GM19035 (cell line): ENCODE measurements around the gene CDPF1.

ENCODE experiments used
- ATAC-seq: cut with Tn5 transposase; IDR thresholded peaks from one replicate; pipeline ENCODE4 v1.9.1; 2021; ENCODE audit not compliant: unreplicated experiment

The CDPF1 gene

GRCh38 chr22:46259374-46259773 lies 9.3 kb upstream of the CDPF1 start:
- no peak for ATAC-seq

- ATAC-seq: no peak
These were observed 6.4 kb upstream of the CDPF1 start for GRCh38 chr22:46256358-46256958.

DNA sequence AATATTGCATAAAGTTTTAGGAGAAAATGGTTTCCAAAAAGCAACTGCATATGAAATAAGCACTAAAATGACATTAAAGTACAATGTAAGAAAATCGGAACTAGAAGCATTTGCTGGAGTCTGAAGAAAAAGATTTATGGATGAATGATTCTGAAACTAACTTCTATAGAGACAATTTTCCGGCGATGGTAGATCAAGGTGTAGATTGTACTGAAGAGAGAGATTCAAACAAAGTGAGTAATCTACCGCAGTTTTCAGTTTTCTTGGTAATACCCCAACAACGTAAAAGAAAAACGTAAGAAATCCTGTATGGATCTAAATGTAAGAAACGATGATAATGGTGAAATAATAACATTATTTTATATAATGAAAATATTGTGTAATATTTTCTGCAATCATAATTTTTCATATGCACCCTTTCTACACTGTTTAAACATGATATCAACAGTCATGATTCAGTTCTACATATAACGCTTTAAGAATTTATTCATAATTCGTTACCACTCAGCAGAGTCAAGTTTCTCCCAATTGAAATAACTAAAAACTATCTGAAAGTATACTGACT lies 1.8 kb upstream of the CDPF1 start:
- no peak for ATAC-seq

- no peak for ATAC-seq
These were observed 1.2 kb upstream of the CDPF1 start for GRCh38 chr22:46251266-46251665.

DNA sequence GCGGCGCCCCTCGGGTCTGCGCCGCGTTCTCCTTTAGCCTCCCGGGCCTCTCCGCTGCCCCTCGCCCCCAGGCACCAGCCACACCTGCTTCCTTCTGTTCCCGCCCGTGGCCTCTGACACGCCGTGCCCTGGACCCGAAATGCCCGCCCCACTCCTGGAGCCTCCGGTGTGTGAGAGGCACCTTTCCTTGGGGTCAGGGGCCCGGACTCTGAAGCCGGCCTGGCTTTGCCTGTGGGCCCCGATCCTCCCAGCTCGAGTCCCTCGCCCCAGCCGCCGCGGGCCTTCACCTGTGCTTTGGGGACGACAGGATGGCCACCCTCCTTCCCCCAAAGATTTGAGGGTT lies 661 bp upstream of the CDPF1 start:
- peak; percentile 26 for ATAC-seq

- ATAC-seq: no peak
These were observed 2.6 kb downstream of the CDPF1 start for GRCh38 chr22:46247443-46247975.

GRCh38 chr22:46246178-46246577 lies 3.9 kb downstream of the CDPF1 start:
- no peak for ATAC-seq

- no peak for ATAC-seq
These were observed 4.6 kb downstream of the CDPF1 start for GRCh38 chr22:46245511-46245910.

GRCh38 chr22:46244771-46245170 lies 5.3 kb downstream of the CDPF1 start:
- no peak for ATAC-seq

DNA sequence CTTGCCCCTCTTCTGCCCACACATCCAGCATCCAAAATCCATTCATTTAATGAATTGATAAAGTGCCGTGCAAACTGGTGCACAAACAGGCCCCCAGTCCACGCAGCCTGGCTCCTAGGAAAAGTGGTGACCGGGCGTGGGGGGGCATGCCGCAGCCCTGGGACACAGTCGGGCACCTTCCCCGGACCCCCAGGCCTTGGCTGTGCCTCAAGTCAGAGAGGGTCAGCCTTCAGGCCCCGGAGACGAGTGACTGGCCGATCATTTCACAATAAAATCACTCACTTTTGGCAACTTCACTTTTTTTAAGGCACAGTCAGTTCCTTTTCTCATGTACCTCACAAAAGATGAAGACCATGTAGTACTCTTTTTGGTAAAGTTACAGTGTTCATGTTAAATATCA lies 8.0 kb downstream of the CDPF1 start:
- no peak for ATAC-seq

GRCh38 chr22:46241396-46242007 lies 8.6 kb downstream of the CDPF1 start:
- ATAC-seq: no peak

DNA sequence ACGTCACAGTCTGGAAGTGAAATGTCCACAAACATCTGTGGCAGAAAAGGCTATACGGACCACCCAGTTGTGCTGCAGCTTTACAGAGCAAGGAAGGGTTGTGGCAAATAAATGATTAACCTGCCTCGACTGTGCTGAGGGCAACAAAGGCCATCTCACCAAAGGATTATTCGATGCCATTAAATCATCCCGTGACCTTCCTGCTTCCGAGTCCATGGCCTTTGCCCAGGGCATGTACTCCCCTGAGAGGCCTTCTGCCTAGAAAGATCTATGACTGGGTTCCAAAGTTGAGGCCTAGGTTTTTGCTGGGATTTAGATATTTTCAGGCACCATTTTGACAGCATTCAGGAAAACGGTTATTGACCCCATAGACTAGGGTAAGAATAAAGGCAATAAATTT lies 9.2 kb downstream of the CDPF1 start:
- no peak for ATAC-seq

- ATAC-seq: no peak
These were observed 9.6 kb downstream of the CDPF1 start for GRCh38 chr22:46240506-46240905.

DNA sequence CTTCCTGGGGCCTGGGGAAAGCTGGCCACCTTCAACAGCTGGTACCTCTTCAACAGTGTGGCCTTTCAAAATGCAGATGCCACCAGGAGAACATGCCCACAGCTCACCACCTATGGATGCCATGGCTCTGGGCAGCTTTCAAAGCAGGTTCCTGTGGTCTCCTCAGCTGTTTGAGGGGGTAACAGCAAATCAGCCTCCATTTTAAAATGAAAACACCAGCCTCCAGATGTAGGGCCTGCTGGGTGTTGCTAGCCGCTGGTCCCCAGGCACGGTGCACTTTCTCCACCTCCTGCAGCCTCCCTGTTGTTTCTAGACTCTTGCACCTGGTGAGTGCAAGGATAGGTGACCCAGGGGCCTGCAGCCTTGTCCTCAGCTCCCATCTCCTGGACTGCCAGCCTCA lies 10.0 kb downstream of the CDPF1 start:
- ATAC-seq: no peak

DNA sequence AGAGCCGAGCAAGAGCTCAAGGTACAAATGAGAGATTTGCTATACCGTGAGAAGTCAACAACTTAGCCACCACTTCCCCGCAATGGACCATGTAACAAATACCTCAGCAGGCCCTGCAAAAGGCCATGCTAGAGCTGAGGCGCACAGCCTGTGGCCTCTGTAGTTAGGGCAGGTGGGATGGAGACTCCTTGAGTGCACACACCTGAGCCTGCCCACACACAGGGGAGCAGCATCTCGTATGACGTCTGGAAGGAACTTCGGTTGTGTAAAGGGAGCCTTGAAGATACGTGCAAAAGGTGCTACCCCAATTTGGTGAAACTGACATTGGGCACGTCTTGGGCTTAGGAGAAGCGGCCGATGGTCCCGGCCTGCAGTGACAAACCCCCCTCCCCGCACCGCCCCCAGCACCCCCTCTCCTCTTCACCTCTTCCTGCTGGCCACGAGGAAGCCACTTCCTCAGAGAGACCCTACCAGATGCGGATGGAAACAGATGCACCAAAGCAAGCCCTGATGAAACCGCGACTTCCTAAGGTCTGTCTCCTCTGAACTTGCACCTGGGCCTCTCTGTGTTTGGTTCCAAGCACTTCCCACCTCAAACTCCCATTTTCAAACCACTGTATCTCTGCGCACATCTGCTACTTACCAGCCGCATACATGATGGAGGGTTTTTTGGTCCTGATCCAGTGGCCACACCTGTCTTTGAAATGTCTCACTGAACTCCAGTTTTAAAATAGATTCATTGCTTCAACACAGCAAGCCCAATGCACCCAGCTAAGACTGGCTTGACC lies 10.6 kb downstream of the CDPF1 start:
- ATAC-seq: no peak

- ATAC-seq: no peak
These were observed 11.6 kb downstream of the CDPF1 start for GRCh38 chr22:46238541-46238940.

DNA sequence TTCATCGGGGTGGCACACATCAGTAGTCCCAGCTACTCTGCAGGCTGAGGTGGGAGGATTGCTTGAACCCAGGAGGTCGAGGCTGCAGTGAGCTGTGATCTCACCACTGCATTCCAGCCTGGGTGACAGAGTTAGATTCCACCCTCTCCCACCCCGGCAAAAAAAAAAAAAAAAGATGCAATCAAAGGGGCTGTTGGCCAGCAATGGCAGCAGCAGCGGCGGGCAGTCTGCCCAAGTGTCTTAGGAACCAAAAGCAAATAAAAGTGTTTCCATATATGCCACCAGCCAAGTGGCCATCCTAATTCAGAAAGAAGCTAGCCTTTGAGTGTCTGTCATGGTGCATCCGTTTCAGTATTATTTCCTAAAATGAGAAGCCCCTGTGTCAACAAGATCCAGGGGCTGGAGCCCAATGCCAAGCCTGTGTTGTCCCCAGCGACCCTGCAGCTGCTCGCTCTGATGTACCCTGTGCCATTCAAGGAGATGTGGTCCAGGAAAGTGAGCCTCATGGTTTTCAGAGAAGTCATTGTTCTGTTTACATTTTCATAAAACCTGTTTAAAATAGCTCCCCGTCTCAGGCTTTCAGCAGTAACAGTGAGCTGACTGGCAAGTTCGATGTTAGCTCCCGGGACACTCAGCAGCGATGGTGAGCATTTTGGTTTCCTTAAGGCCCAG lies 12.5 kb downstream of the CDPF1 start:
- ATAC-seq: no peak

DNA sequence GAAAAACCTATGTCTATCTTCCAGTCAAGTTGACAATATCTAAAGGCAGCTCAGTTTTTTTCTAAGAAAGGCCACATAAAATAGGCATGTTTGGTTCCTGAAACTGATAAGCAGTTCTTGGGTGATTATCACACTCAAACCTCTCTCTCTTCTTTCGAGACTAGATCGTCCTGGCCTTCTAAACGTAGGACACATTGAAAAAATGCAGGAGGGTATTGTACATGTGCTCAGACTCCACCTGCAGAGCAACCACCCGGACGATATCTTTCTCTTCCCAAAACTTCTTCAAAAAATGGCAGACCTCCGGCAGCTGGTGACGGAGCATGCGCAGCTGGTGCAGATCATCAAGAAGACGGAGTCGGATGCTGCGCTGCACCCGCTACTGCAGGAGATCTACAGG lies 15.1 kb downstream of the CDPF1 start:
- ATAC-seq: no peak

DNA sequence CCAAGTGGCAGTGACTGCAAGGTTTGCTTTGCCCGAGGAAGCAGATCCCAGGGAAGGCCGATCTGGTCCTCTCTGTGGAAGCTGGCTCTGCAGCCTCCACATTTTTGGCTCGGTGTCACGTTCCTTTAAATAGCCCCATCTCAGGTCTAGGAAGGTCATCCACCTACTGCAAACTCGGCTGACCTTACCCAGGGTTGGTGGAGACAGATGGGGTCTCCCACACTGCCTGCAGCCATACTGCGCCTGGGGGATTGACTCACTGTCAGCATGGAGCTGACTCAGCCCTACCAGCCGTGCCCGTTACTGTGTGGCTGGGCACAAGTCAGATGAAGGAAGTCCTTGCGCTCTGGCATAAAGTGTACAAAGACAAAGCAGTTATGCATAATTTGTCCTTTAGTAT lies 16.9 kb downstream of the CDPF1 start:
- ATAC-seq: no peak

- ATAC-seq: no peak
These were observed 19.7 kb downstream of the CDPF1 start for GRCh38 chr22:46230262-46230901.

DNA sequence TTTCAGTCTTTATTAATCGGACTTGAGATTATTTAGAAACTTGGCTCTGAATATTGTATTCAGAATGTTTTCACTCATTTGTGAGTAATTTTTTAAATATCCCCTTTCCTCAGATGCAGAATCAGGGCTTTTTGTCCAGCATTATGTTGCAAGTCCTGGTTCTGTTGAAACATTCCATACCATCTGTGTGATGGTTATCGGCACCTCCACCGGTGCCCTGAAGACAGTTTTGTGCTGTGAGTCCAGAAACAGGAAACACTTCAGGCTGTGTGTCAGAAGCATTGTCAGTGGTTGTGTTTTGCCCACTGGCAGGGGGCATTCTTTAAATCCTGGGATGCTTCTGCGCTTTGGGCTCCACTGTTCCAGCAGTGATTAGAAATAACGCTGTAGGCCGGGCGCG lies 20.4 kb downstream of the CDPF1 start:
- no peak for ATAC-seq
